HG02798 (cell line): ENCODE measurements around the gene PLPP2.

Experiments
- ATAC-seq: cut with Tn5 transposase; IDR thresholded peaks from one replicate; pipeline ENCODE4 v1.9.1; 2021; ENCODE audit warnings: mild to moderate bottlenecking; ENCODE audit not compliant: unreplicated experiment, poor library complexity

Gene PLPP2

GRCh38 chr19:294946-295686 is 3.9 kb upstream of the PLPP2 start:
- ATAC-seq: no peak

GRCh38 chr19:294341-294945 is 3.2 kb upstream of the PLPP2 start:
- no peak for ATAC-seq

GRCh38 chr19:293436-294110 is 2.4 kb upstream of the PLPP2 start:
- no peak for ATAC-seq

GRCh38 chr19:292951-293350 is 1.7 kb upstream of the PLPP2 start:
- ATAC-seq: no peak

GRCh38 chr19:292281-292884 is 1.2 kb upstream of the PLPP2 start:
- no peak for ATAC-seq

GRCh38 chr19:291561-292280 is 518 bp upstream of the PLPP2 start:
- no peak for ATAC-seq

GRCh38 chr19:290372-291005 is 714 bp downstream of the PLPP2 start:
- ATAC-seq: no peak

GRCh38 chr19:289651-290371 is 1.4 kb downstream of the PLPP2 start:
- ATAC-seq: no peak

- ATAC-seq: no peak
These were observed 2.3 kb downstream of the PLPP2 start for GRCh38 chr19:288911-289310.

GRCh38 chr19:287381-287871 is 3.8 kb downstream of the PLPP2 start:
- no peak for ATAC-seq

- ATAC-seq: no peak
These were observed 7.8 kb downstream of the PLPP2 start for GRCh38 chr19:283395-283794.

- no peak for ATAC-seq
These were observed 8.7 kb downstream of the PLPP2 start for GRCh38 chr19:282501-282900.

- no peak for ATAC-seq
These were observed 9.2 kb downstream of the PLPP2 start for GRCh38 chr19:281992-282391.

- no peak for ATAC-seq
These were observed 9.9 kb downstream of the PLPP2 start for GRCh38 chr19:281156-281853.

- ATAC-seq: no peak
These were observed 10.6 kb downstream of the PLPP2 start for GRCh38 chr19:280541-281009.

- no peak for ATAC-seq
These were observed 11.5 kb downstream of the PLPP2 start for GRCh38 chr19:279656-280055.

- no peak for ATAC-seq
These were observed 12.0 kb downstream of the PLPP2 start for GRCh38 chr19:279231-279630.

- ATAC-seq: no peak
These were observed 13.5 kb downstream of the PLPP2 start for GRCh38 chr19:277581-278165.
